DND-41 (cell line): ENCODE data around the gene KLF6.

Source experiments
- ATAC-seq: fragments of 200-7000 bp; cut with Tn5 transposase; 3 replicates; pipeline ENCODE4 v1.9.1; 2021; ENCODE audit warnings: low read depth; ENCODE audit not compliant: insufficient read depth
- DNase-seq: peaks from one replicate; pipeline ENCODE4 v3.0.0-alpha.2; 2020
- H2AFZ ChIP-seq: 2 replicates; pipeline ENCODE4 v1.6.0; 2012; ENCODE audit warnings: low read depth, low read length
- H3K27ac ChIP-seq: 2 replicates; pipeline ENCODE4 v1.5.1; 2012; ENCODE audit warnings: low read length, inconsistent platforms
- H3K27me3 ChIP-seq: fragments of 200-600 bp; sonication (generic); 2 replicates; pipeline ENCODE4 v1.6.0; 2012; ENCODE audit warnings: low read length, mild to moderate bottlenecking, inconsistent platforms; ENCODE audit not compliant: insufficient read depth, poor library complexity
- H3K36me3 ChIP-seq: 2 replicates; pipeline ENCODE4 v1.5.1; 2012; ENCODE audit warnings: low read length, inconsistent platforms; ENCODE audit not compliant: insufficient read depth
- H3K4me1 ChIP-seq: 2 replicates; pipeline ENCODE4 v1.5.1; 2012; ENCODE audit warnings: mild to moderate bottlenecking, low read length; ENCODE audit not compliant: insufficient read depth
- H3K4me2 ChIP-seq: 2 replicates; pipeline ENCODE4 v1.6.0; 2012; ENCODE audit warnings: mild to moderate bottlenecking, moderate library complexity, low read length, inconsistent platforms; ENCODE audit not compliant: insufficient read depth
- H3K4me3 ChIP-seq, 2 experiments: fragments of 200-600 bp in 1 of 2; shearing (Covaris generic) in 1 of 2; 2 replicates each; pipeline ENCODE4 v1.5.1; 2012 to 2016; ENCODE audit warnings: inconsistent platforms in 2 of 2, low read length in 2 of 2, mild to moderate bottlenecking in 2 of 2, low read depth in 1 of 2, moderate library complexity in 1 of 2
- H3K79me2 ChIP-seq: 2 replicates; pipeline ENCODE4 v1.6.0; 2012; ENCODE audit warnings: low read length, inconsistent platforms; ENCODE audit not compliant: insufficient read depth
- H3K9ac ChIP-seq: 2 replicates; pipeline ENCODE4 v1.6.0; 2012; ENCODE audit warnings: low read depth, mild to moderate bottlenecking, inconsistent platforms, low read length, moderate library complexity
- H3K9me3 ChIP-seq: 2 replicates; pipeline ENCODE4 v1.5.1; 2012; ENCODE audit warnings: low read length, moderate library complexity, mild to moderate bottlenecking, inconsistent platforms; ENCODE audit not compliant: insufficient read depth, severe bottlenecking
- H4K20me1 ChIP-seq: 2 replicates; pipeline ENCODE4 v1.6.0; 2012; ENCODE audit warnings: low read length; ENCODE audit not compliant: insufficient read depth
- EZH2 ChIP-seq: IDR thresholded peaks from 3 replicates; pipeline ENCODE4 v1.6.1; 2012; ENCODE audit warnings: borderline replicate concordance, low read depth, mild to moderate bottlenecking, moderate library complexity, low read length, inconsistent platforms; ENCODE audit not compliant: severe bottlenecking
- TF ChIP-seq, protein P1 (sequence below): IDR thresholded peaks from 2 replicates; pipeline ENCODE4 v1.5.1; 2012; ENCODE audit warnings: borderline replicate concordance, low read length, moderate library complexity, mild to moderate bottlenecking; ENCODE audit not compliant: poor library complexity, severe bottlenecking; ENCODE audit errors: extremely low read depth

Gene KLF6

DNA sequence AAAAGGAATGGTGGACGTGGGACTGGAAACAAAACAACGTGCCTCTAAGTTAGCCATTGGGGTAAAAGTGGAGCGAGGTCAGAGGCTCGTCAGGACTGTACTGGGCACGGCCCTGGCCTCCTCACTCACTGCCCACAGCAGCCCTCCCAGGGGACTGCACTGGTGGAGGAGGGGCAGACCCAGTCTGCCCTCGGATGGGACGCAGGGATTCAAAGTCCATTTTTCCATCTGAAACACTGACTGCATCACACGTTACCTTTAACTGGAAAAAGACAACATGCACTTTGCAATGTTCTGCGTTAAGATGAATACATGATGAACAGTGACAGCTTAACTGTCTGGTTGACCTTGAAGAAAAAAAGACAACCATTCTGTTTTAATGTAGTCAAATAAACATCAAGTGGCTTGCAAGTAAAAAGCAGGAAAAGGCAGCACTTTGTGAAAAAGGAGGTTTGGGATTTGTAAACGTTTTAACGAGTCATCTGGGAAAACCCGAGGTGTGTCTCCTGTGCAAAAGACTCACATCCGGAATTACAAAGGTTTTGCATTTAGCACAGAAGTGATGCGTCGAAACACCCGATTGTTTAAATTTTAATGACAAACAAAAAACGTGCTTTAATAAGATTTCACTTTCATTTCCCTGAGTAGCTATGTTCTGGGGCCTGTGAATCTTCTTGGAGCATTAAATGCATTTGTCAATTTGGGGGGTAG is 18.8 kb downstream of the KLF6 start:
- peak overlapping the region; percentile 88 for H3K27ac ChIP-seq
- TF ChIP-seq, protein P1, sequence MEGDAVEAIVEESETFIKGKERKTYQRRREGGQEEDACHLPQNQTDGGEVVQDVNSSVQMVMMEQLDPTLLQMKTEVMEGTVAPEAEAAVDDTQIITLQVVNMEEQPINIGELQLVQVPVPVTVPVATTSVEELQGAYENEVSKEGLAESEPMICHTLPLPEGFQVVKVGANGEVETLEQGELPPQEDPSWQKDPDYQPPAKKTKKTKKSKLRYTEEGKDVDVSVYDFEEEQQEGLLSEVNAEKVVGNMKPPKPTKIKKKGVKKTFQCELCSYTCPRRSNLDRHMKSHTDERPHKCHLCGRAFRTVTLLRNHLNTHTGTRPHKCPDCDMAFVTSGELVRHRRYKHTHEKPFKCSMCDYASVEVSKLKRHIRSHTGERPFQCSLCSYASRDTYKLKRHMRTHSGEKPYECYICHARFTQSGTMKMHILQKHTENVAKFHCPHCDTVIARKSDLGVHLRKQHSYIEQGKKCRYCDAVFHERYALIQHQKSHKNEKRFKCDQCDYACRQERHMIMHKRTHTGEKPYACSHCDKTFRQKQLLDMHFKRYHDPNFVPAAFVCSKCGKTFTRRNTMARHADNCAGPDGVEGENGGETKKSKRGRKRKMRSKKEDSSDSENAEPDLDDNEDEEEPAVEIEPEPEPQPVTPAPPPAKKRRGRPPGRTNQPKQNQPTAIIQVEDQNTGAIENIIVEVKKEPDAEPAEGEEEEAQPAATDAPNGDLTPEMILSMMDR, result no peak
- no peak for TF ChIP-seq EZH2
- no peak for DNase-seq
- no peaks in the 10 kb centered on the region for H4K20me1 ChIP-seq
- H3K79me2 ChIP-seq, result no peaks in the 10 kb centered on the region
- no peaks in the 10 kb centered on the region for H3K9me3 ChIP-seq
- H3K36me3 ChIP-seq, result no peaks in the 10 kb centered on the region
- no peak overlapping the region for H3K4me2 ChIP-seq
- no peaks in the 10 kb centered on the region for H3K27me3 ChIP-seq
- ATAC-seq, result no peak
- no peak overlapping the region for H3K4me3 ChIP-seq
- H3K4me1 ChIP-seq, result peaks cover 39% of the 10 kb centered on the region
- no peak overlapping the region for H2AFZ ChIP-seq
- 0 out of 2 replicates have a peak overlapping the region, but pooled peaks have one; percentile 49 for H3K9ac ChIP-seq

DNA sequence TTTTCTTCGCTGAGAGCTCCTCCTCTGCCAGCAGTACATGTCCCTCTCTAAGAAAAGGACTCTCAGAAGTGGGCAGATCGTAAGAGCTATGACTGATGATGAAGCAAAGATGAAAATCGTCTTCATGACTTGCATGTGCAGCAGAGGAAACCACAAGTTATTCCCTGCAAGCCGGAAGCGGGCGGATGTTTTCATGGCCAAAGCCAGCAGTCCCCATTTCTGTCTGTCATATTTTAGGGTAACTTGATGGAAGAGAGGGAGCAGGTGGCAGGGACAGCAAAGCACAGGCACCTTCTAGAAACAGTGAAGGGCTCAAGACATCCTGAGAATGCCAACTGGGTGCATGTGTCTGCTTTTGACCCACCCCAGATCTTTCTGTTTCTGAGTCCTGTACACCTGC is 19.9 kb downstream of the KLF6 start:
- Histone ChIP-seq H3K4me3 (peak overlapping the region in 1 of 2 experiments; percentile 43; a peak in 2 of 4 replicates), H3K9me3 (no peaks in the 10 kb centered on the region), H3K9ac (peak overlapping the region; percentile 49), H3K27ac (peak overlapping the region; percentile 88), H3K27me3 (no peaks in the 10 kb centered on the region), H2AFZ (peak overlapping the region; percentile 49), H4K20me1 (no peaks in the 10 kb centered on the region), H3K4me1 (peaks cover 39% of the 10 kb centered on the region), H3K36me3 (no peaks in the 10 kb centered on the region), H3K79me2 (no peaks in the 10 kb centered on the region), H3K4me2 (peak overlapping the region; percentile 59)
- TF ChIP-seq EZH2, result no peak
- peak; percentile 89 for ATAC-seq
- DNase-seq, result peak; percentile 80

DNA sequence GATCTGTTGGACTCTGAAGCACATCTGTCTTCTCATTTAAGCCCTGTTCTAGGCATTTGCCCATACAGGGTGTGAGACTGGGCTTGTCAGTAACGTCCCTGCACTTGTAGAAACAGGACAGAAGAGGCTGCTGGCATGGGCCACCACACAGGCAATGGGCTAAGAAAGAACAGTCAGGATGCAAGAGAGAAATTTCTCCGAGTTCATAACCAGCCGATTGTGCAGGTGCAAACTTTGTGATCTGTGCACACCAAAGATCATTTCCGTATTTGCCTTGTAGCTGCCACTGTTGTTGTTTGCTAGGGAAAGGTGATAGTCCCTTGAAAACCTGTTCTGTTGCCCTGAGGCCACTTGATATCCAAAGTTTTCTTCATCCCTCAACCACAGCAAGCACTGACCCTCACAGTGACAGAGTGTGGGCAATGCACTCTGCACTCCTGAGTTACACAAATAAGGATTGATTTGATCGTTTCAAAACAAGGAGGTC is 20.3 kb downstream of the KLF6 start:
- peak overlapping the region; percentile 88 for H3K27ac ChIP-seq
- H3K4me1 ChIP-seq, result peaks cover 39% of the 10 kb centered on the region
- peak overlapping the region in 1 of 2 experiments; percentile 43; a peak in 2 of 4 replicates for H3K4me3 ChIP-seq
- no peaks in the 10 kb centered on the region for H3K9me3 ChIP-seq
- H3K4me2 ChIP-seq, result peak overlapping the region; percentile 59
- H3K79me2 ChIP-seq, result no peaks in the 10 kb centered on the region
- H3K9ac ChIP-seq, result peak overlapping the region; percentile 49
- peak overlapping the region; percentile 49 for H2AFZ ChIP-seq
- H3K36me3 ChIP-seq, result no peaks in the 10 kb centered on the region
- TF ChIP-seq, protein P1, result peak; percentile 13
- TF ChIP-seq EZH2, result no peak
- H4K20me1 ChIP-seq, result no peaks in the 10 kb centered on the region
- ATAC-seq, result peak; percentile 77
- peak; percentile 64 for DNase-seq
- H3K27me3 ChIP-seq, result no peaks in the 10 kb centered on the region
